GM10266 (cell line): ENCODE measurements around the gene GPR68.

Experiments
- DNase-seq: peaks from one replicate; pipeline ENCODE4 v3.0.0; 2012; ENCODE audit errors: extremely low spot score
- CTCF ChIP-seq: IDR thresholded peaks from 2 replicates; pipeline ENCODE4 v1.5.1; 2012; ENCODE audit warnings: mild to moderate bottlenecking, low read depth; ENCODE audit not compliant: control insufficient read depth, insufficient read depth; ENCODE audit errors: missing control alignments

GPR68 gene

GRCh38 chr14:91220581-91221000 lies 23.9 kb downstream of the GPR68 start:
- no peak for DNase-seq

GRCh38 chr14:91219517-91220389 lies 24.8 kb downstream of the GPR68 start:
- no peak for TF ChIP-seq CTCF
- no peak for DNase-seq

More at GRCh38 chr14:91220581-91221000, 23.9 kb downstream of the GPR68 start:
- TF ChIP-seq CTCF, result no peak

GRCh38 chr14:91218014-91218413 lies 26.5 kb downstream of the GPR68 start:
- no peak for TF ChIP-seq CTCF
- no peak for DNase-seq

- no peak for DNase-seq
- TF ChIP-seq CTCF, result no peak
These were observed 27.7 kb downstream of the GPR68 start for GRCh38 chr14:91216731-91217226.

- DNase-seq, result no peak
- TF ChIP-seq CTCF, result no peak
These were observed 29.1 kb downstream of the GPR68 start for GRCh38 chr14:91215381-91215780.

GRCh38 chr14:91214306-91214705 lies 30.2 kb downstream of the GPR68 start:
- TF ChIP-seq CTCF, result no peak
- DNase-seq, result no peak

- no peak for TF ChIP-seq CTCF
- DNase-seq, result no peak
These were observed 33.5 kb downstream of the GPR68 start for GRCh38 chr14:91211017-91211416.
